K562 (cell line): ENCODE data around the gene PDZK1IP1. TPM values are rescaled to one million over a fixed set of nuclear protein-coding genes. Genes with fewer than 3 reads are reported as not detected.

Source experiments
- ARHGAP35 ChIP-seq: fragments of 450-650 bp; IDR thresholded peaks from 2 replicates; pipeline ENCODE4 v1.6.1; 2018; ENCODE audit not compliant: partially characterized antibody
- ARNT ChIP-seq, 2 experiments: fragments of 450-650 bp; IDR thresholded peaks; 2 replicates each; pipeline ENCODE4 v1.6.1; 2016; ENCODE audit warnings: mild to moderate bottlenecking in 1 of 2
- ATF2 ChIP-seq: sonication (generic); formaldehyde crosslinking; IDR thresholded peaks from 2 replicates; pipeline ENCODE4 v1.8.1; 2022; ENCODE audit warnings: missing genetic modification reagents
- ATF7 ChIP-seq: fragments of 450-650 bp; IDR thresholded peaks from 2 replicates; pipeline ENCODE4 v1.7.1; 2014; ENCODE audit warnings: mild to moderate bottlenecking, moderate library complexity
- E4F1 ChIP-seq: fragments of 250-450 bp; sonication (Bioruptor Pico); IDR thresholded peaks from 2 replicates; pipeline ENCODE4 v1.5.0; 2021; ENCODE audit warnings: mild to moderate bottlenecking, borderline replicate concordance
- ELK1 ChIP-seq: sonication (generic); formaldehyde crosslinking; IDR thresholded peaks from 2 replicates; pipeline ENCODE4 v1.8.1; 2022; ENCODE audit warnings: missing genetic modification reagents
- FOXA3 ChIP-seq, 2 experiments: fragments of 450-650 bp in 1 of 2; sonication (generic) in 1 of 2; formaldehyde crosslinking; IDR thresholded peaks in 1 of 2; conservative IDR thresholded peaks in 1 of 2; 2 replicates each; pipeline versions ENCODE4 v1.4.0 to v1.8.0; 2020 to 2022; ENCODE audit warnings: mild to moderate bottlenecking in 2 of 2, missing genetic modification reagents in 1 of 2
- HDAC1 ChIP-seq, 2 experiments: fragments of 450-650 bp; IDR thresholded peaks; 2 replicates each; pipeline ENCODE4 v1.6.1; 2016 to 2017; ENCODE audit warnings: inconsistent platforms in 1 of 2, mild to moderate bottlenecking in 1 of 2, moderate library complexity in 1 of 2
- JUNB ChIP-seq: fragments of 450-650 bp; formaldehyde crosslinking; conservative IDR thresholded peaks from 2 replicates; pipeline ENCODE4 v1.4.0; 2020; ENCODE audit warnings: mild to moderate bottlenecking
- MLX ChIP-seq, 2 experiments: fragments of 450-650 bp in 1 of 2; sonication (generic) in 1 of 2; formaldehyde crosslinking; conservative IDR thresholded peaks; 2 replicates each; pipeline versions ENCODE4 v1.4.0 to v1.8.1; 2020 to 2022; ENCODE audit warnings: mild to moderate bottlenecking in 1 of 2, missing genetic modification reagents in 1 of 2
- NFIX ChIP-seq: fragments of 250-450 bp; sonication (Bioruptor Pico); IDR thresholded peaks from 2 replicates; pipeline ENCODE4 v1.4.0; 2020; ENCODE audit warnings: low read depth, mild to moderate bottlenecking, moderate library complexity
- PRPF4 ChIP-seq: fragments of 200-400 bp; formaldehyde crosslinking; IDR thresholded peaks from one replicate; pipeline ENCODE4 v1.6.1; 2017; ENCODE audit warnings: low read length, low read depth, mild to moderate bottlenecking; ENCODE audit not compliant: insufficient read depth, poor library complexity, severe bottlenecking
- RBM15 ChIP-seq: fragments of 200-400 bp; formaldehyde crosslinking; IDR thresholded peaks from 2 replicates; pipeline ENCODE4 v1.6.1; 2018; ENCODE audit warnings: mild to moderate bottlenecking, low read length, moderate library complexity; ENCODE audit not compliant: insufficient read depth
- RNF2 ChIP-seq: sonication (generic); IDR thresholded peaks from 2 replicates; pipeline ENCODE4 v1.6.1; 2016
- TARDBP ChIP-seq: fragments of 450-650 bp; IDR thresholded peaks from 2 replicates; pipeline ENCODE4 v1.6.1; 2016
- TOE1 ChIP-seq, 2 experiments: fragments of 450-650 bp in 1 of 2; sonication (generic) in 1 of 2; formaldehyde crosslinking in 1 of 2; IDR thresholded peaks; 2 replicates each; pipeline versions ENCODE4 v1.7.1 to v1.8.0; 2016 to 2022; ENCODE audit warnings: borderline replicate concordance in 2 of 2, mild to moderate bottlenecking in 2 of 2, antibody characterized with exemption in 1 of 2, inconsistent platforms in 1 of 2, low read depth in 1 of 2, missing genetic modification reagents in 1 of 2, moderate library complexity in 1 of 2
- XRCC4 ChIP-seq: IDR thresholded peaks from one replicate; pipeline ENCODE4 v1.6.1; 2011; ENCODE audit not compliant: insufficient read depth, insufficient read length; ENCODE audit errors: extremely low read depth
- ZFX ChIP-seq: sonication (generic); formaldehyde crosslinking; IDR thresholded peaks from 2 replicates; pipeline ENCODE4 v1.8.0; 2022; ENCODE audit warnings: mild to moderate bottlenecking, missing genetic modification reagents, moderate library complexity
- ZKSCAN8 ChIP-seq: fragments of 200-800 bp; sonication (Bioruptor generic); IDR thresholded peaks from 2 replicates; pipeline ENCODE4 v1.6.1; 2016; ENCODE audit warnings: missing genetic modification characterization, missing compliant biosample characterization
- ZNF384 ChIP-seq: IDR thresholded peaks from 2 replicates; pipeline ENCODE4 v1.6.1; 2012; ENCODE audit warnings: low read depth, low read length, improper control_type of control experiment
- polyA plus RNA-seq, 8 experiments: library from polyadenylated mRNA; depleted of rRNA in 4 of 8; stranded (reverse) in 5 of 8; unstranded in 3 of 8; fragments of >200 nt; fragmentation: Nextera tagmentation in 2 of 8; fragmentation: Illumina TruSeq in 1 of 8; extraction: Ambion mirVana in 2 of 8; extraction: Trizol in 1 of 8; gene quantifications; 2 replicates each; pipeline versions ENCODE4 v1.2.1 to v1.2.3, GENCODE V29; 2011 to 2014; ENCODE audit warnings: inconsistent platforms in 1 of 8, missing spikeins in 1 of 8
- total RNA-seq, 7 experiments: library from RNA; depleted of rRNA in 6 of 7; stranded (reverse); fragments of >200 nt in 6 of 7; fragmentation: Illumina TruSeq in 2 of 7; extraction: Trizol in 2 of 7; gene quantifications; 2 replicates each; pipeline versions ENCODE4 v1.2.1 to v1.2.3, GENCODE V29; 2011 to 2021; ENCODE audit warnings: low replicate concordance in 1 of 7

The PDZK1IP1 gene
- total and polyA plus RNA-seq, 9 of the 15 experiments (the other 6 are each of a cell fraction or from before 2014, with no cell fraction given) = 0.17 to 0.68 (median 0.53) TPM; not detected in 2

- TF ChIP-seq TOE1 (IDR thresholded peaks at IDR 0.05; ENCODE audit: borderline replicate concordance) = peak; percentile 93
- 0 out of 2 replicates have a peak, but pooled peaks have one; percentile 61 for TF ChIP-seq TOE1 (CRISPR knock-in tag; IDR thresholded peaks at IDR 0.05; ENCODE audit: borderline replicate concordance, low read depth)
- peak in 1 of 2 experiments; percentile 85; a peak in 1 of 4 replicates for TF ChIP-seq MLX (CRISPR knock-in tag; conservative IDR thresholded peaks at IDR 0.05)
- peak; percentile 98 to 100 for TF ChIP-seq ARNT (IDR thresholded peaks at IDR 0.05)
- TF ChIP-seq XRCC4 = no peak
- peak; percentile 74 to 81; a peak in 3 of 4 replicates for TF ChIP-seq HDAC1 (IDR thresholded peaks at IDR 0.05)
- no peak for TF ChIP-seq ATF2 (CRISPR knock-in tag)
- TF ChIP-seq E4F1 (CRISPR knock-in tag) = no peak
- TF ChIP-seq FOXA3 (CRISPR knock-in tag; conservative IDR thresholded peaks at IDR 0.05 in 1 of 2, IDR thresholded peaks at IDR 0.05 in 1 of 2) = peak; percentile 65 to 68; a peak in 2 of 4 replicates
- peak; percentile 98 for TF ChIP-seq RNF2
- TF ChIP-seq TARDBP = peak; percentile 100
- TF ChIP-seq ZKSCAN8 (CRISPR knock-in tag) = peak; percentile 97
- TF ChIP-seq NFIX (CRISPR knock-in tag) = no peak
- TF ChIP-seq ELK1 = no peak
- no peak for TF ChIP-seq RBM15
- TF ChIP-seq ZFX (CRISPR knock-in tag) = peak; percentile 57
- peak; percentile 48 for TF ChIP-seq ZNF384
- no peak for TF ChIP-seq PRPF4
- no peak for TF ChIP-seq JUNB (CRISPR knock-in tag)
- TF ChIP-seq ATF7 = peak; percentile 92
- no peak for TF ChIP-seq ARHGAP35
Measured at GRCh38 chr1:47181095-47181954, 8.5 kb downstream of the PDZK1IP1 start (continued).
